BLaER1 (cell line): ENCODE measurements around the gene DOCK7.
A peak's percentile ranks its signal among the peaks of the same experiment; 100 is the strongest.

Experiments
- H3K27ac ChIP-seq: shearing (Covaris generic); formaldehyde crosslinking; 2 replicates; pipeline ENCODE4 v1.8.1; 2022
- H3K27me3 ChIP-seq: shearing (Covaris generic); formaldehyde crosslinking; 2 replicates; pipeline ENCODE4 v1.8.1; 2022
- H3K36me3 ChIP-seq: shearing (Covaris generic); formaldehyde crosslinking; 2 replicates; pipeline ENCODE4 v1.8.1; 2022
- H3K4me1 ChIP-seq: shearing (Covaris generic); formaldehyde crosslinking; 2 replicates; pipeline ENCODE4 v1.8.1; 2022
- H3K4me2 ChIP-seq: shearing (Covaris generic); formaldehyde crosslinking; 2 replicates; pipeline ENCODE4 v1.8.1; 2022
- H3K4me3 ChIP-seq: shearing (Covaris generic); formaldehyde crosslinking; 2 replicates; pipeline ENCODE4 v1.8.1; 2022
- H3K9ac ChIP-seq: shearing (Covaris generic); formaldehyde crosslinking; 2 replicates; pipeline ENCODE4 v1.8.1; 2022
- H3K9me3 ChIP-seq: shearing (Covaris generic); formaldehyde crosslinking; 2 replicates; pipeline ENCODE4 v1.8.1; 2022
- H4K20me1 ChIP-seq: shearing (Covaris generic); formaldehyde crosslinking; 2 replicates; pipeline ENCODE4 v1.8.1; 2022
- Cebpa-rat ChIP-seq: shearing (Covaris generic); IDR thresholded peaks from 2 replicates; pipeline ENCODE4 v1.8.1; 2022

The DOCK7 gene

GRCh38 chr1:62426794-62427193 lies 261.4 kb downstream of the DOCK7 start:
- no peak overlapping the region for H3K4me2 ChIP-seq

GRCh38 chr1:62426237-62426636 lies 261.9 kb downstream of the DOCK7 start:
- no peak overlapping the region for H3K9ac ChIP-seq
- no peaks in the 10 kb centered on the region for H3K36me3 ChIP-seq
- H3K4me3 ChIP-seq: no peak overlapping the region
- peaks cover 13% of the 10 kb centered on the region for H3K4me1 ChIP-seq
- peak overlapping the region; percentile 39 for H3K4me2 ChIP-seq
- no peaks in the 10 kb centered on the region for H3K27me3 ChIP-seq
- H3K9me3 ChIP-seq: no peaks in the 10 kb centered on the region
- no peak for TF ChIP-seq Cebpa-rat
- H3K27ac ChIP-seq: no peak overlapping the region
- no peaks in the 10 kb centered on the region for H4K20me1 ChIP-seq

More at GRCh38 chr1:62426794-62427193, 261.4 kb downstream of the DOCK7 start:
- Histone ChIP-seq H3K27me3 (no peaks in the 10 kb centered on the region), H3K4me1 (peaks cover 13% of the 10 kb centered on the region), H3K36me3 (no peaks in the 10 kb centered on the region), H3K4me3 (no peak overlapping the region), H3K27ac (no peak overlapping the region), H3K9ac (no peak overlapping the region), H4K20me1 (no peaks in the 10 kb centered on the region), H3K9me3 (no peaks in the 10 kb centered on the region)
- TF ChIP-seq Cebpa-rat: no peak

- H3K9ac ChIP-seq: no peak overlapping the region
- no peak overlapping the region for H3K4me2 ChIP-seq
These were observed 263.1 kb downstream of the DOCK7 start for GRCh38 chr1:62425041-62425440.

GRCh38 chr1:62424411-62424810 lies 263.8 kb downstream of the DOCK7 start:
- Histone ChIP-seq H3K9me3 (no peaks in the 10 kb centered on the region), H3K9ac (no peak overlapping the region), H3K4me1 (peaks cover 8% of the 10 kb centered on the region), H4K20me1 (no peaks in the 10 kb centered on the region), H3K4me2 (no peak overlapping the region), H3K27me3 (no peaks in the 10 kb centered on the region), H3K4me3 (no peak overlapping the region), H3K36me3 (no peaks in the 10 kb centered on the region), H3K27ac (no peak overlapping the region)
- no peak for TF ChIP-seq Cebpa-rat

More at GRCh38 chr1:62425041-62425440, 263.1 kb downstream of the DOCK7 start:
- no peaks in the 10 kb centered on the region for H3K36me3 ChIP-seq
- H4K20me1 ChIP-seq: no peaks in the 10 kb centered on the region
- H3K4me3 ChIP-seq: no peak overlapping the region
- peaks cover 8% of the 10 kb centered on the region for H3K4me1 ChIP-seq
- no peaks in the 10 kb centered on the region for H3K27me3 ChIP-seq
- H3K27ac ChIP-seq: no peak overlapping the region
- TF ChIP-seq Cebpa-rat: no peak
- no peaks in the 10 kb centered on the region for H3K9me3 ChIP-seq

- Histone ChIP-seq H3K36me3 (no peaks in the 10 kb centered on the region), H3K9ac (no peak overlapping the region), H3K9me3 (no peaks in the 10 kb centered on the region), H3K27ac (no peak overlapping the region), H3K27me3 (no peaks in the 10 kb centered on the region), H3K4me3 (no peak overlapping the region), H3K4me1 (peaks cover 8% of the 10 kb centered on the region), H4K20me1 (no peaks in the 10 kb centered on the region), H3K4me2 (no peak overlapping the region)
- TF ChIP-seq Cebpa-rat: peak; percentile 59; the same call in 1 of the 2 replicates
These were observed 264.5 kb downstream of the DOCK7 start for GRCh38 chr1:62423580-62424242.

GRCh38 chr1:62420214-62420613 lies 268.0 kb downstream of the DOCK7 start:
- H3K27ac ChIP-seq: no peak overlapping the region
- no peak overlapping the region for H3K4me3 ChIP-seq
- no peak overlapping the region for H3K9ac ChIP-seq
- H3K4me1 ChIP-seq: no peaks in the 10 kb centered on the region; the same call in 1 of the 2 replicates
- H3K4me2 ChIP-seq: no peak overlapping the region
- no peaks in the 10 kb centered on the region for H3K9me3 ChIP-seq
- TF ChIP-seq Cebpa-rat: no peak
- H3K27me3 ChIP-seq: no peaks in the 10 kb centered on the region
- no peaks in the 10 kb centered on the region for H4K20me1 ChIP-seq
- H3K36me3 ChIP-seq: no peaks in the 10 kb centered on the region

- Histone ChIP-seq H3K4me1 (no peaks in the 10 kb centered on the region), H3K9me3 (no peaks in the 10 kb centered on the region), H3K27me3 (no peaks in the 10 kb centered on the region), H3K9ac (no peak overlapping the region), H3K4me3 (no peak overlapping the region), H3K36me3 (no peaks in the 10 kb centered on the region), H3K27ac (no peak overlapping the region), H4K20me1 (no peaks in the 10 kb centered on the region), H3K4me2 (no peak overlapping the region)
- TF ChIP-seq Cebpa-rat: no peak
These were observed 270.7 kb downstream of the DOCK7 start for GRCh38 chr1:62417351-62417999.

- H3K4me2 ChIP-seq: no peak overlapping the region
- no peak overlapping the region for H3K4me3 ChIP-seq
- H3K27me3 ChIP-seq: no peaks in the 10 kb centered on the region
- H3K4me1 ChIP-seq: no peaks in the 10 kb centered on the region
- H3K9me3 ChIP-seq: no peaks in the 10 kb centered on the region
- no peaks in the 10 kb centered on the region for H4K20me1 ChIP-seq
- TF ChIP-seq Cebpa-rat: no peak
- H3K27ac ChIP-seq: no peak overlapping the region
- H3K36me3 ChIP-seq: no peaks in the 10 kb centered on the region
- no peak overlapping the region for H3K9ac ChIP-seq
These were observed 272.5 kb downstream of the DOCK7 start for GRCh38 chr1:62415687-62416086.

GRCh38 chr1:62407398-62408009 lies 280.7 kb downstream of the DOCK7 start:
- Histone ChIP-seq H3K9me3 (no peaks in the 10 kb centered on the region), H3K27me3 (no peaks in the 10 kb centered on the region), H3K4me3 (no peak overlapping the region), H3K9ac (no peak overlapping the region), H3K27ac (no peak overlapping the region), H4K20me1 (no peaks in the 10 kb centered on the region), H3K36me3 (no peaks in the 10 kb centered on the region), H3K4me1 (no peaks in the 10 kb centered on the region), H3K4me2 (no peak overlapping the region)
- no peak for TF ChIP-seq Cebpa-rat

GRCh38 chr1:62406576-62406975 lies 281.6 kb downstream of the DOCK7 start:
- no peaks in the 10 kb centered on the region for H4K20me1 ChIP-seq
- H3K9me3 ChIP-seq: no peaks in the 10 kb centered on the region
- no peak overlapping the region for H3K27ac ChIP-seq
- TF ChIP-seq Cebpa-rat: no peak
- H3K9ac ChIP-seq: no peak overlapping the region
- H3K27me3 ChIP-seq: no peaks in the 10 kb centered on the region
- no peak overlapping the region for H3K4me2 ChIP-seq
- H3K4me3 ChIP-seq: no peak overlapping the region
- no peaks in the 10 kb centered on the region for H3K4me1 ChIP-seq
- H3K36me3 ChIP-seq: no peaks in the 10 kb centered on the region
